ENCODE measurements around the gene ARL15.

GRCh38 chr5:54272746-54273145, 37.6 kb downstream of the ARL15 start:
- TF ChIP-seq CTCF (conservative IDR thresholded peaks at IDR 0.05), result no peak
- no peak for TF ChIP-seq EZH2 (IDR thresholded peaks at IDR 0.05; ENCODE audit: low read depth)
